Stomach (tissue), 9 donors: ENCODE measurements around the gene NTN4. TPM values are rescaled to one million over a fixed set of nuclear protein-coding genes. Genes with fewer than 3 reads are reported as not detected.

Experiments
- DNase-seq, 2 donors: peaks; one replicate each; pipeline versions ENCODE4 v3.0.0 to v3.0.0-alpha.2; 2013 to 2019
- H3K27ac ChIP-seq, 5 donors: fragments of 200-600 bp in 4 of 5; sonication (generic) in 4 of 5; one replicate each; pipeline ENCODE4 v1.5.1; 2013 to 2019; ENCODE audit warnings: mild to moderate bottlenecking in 1 of 5, moderate library complexity in 1 of 5
- H3K27me3 ChIP-seq, 3 donors: fragments of 200-600 bp; sonication (generic); one replicate each; pipeline ENCODE4 v1.5.1; 2017 to 2019; ENCODE audit warnings: mixed run types in 1 of 3
- H3K36me3 ChIP-seq, 4 donors: fragments of 200-600 bp; sonication (generic); 1 replicate in 3 of 4; 2 replicates in 1 of 4; pipeline ENCODE4 v1.5.1; 2016 to 2019
- H3K4me1 ChIP-seq, 4 donors: fragments of 200-600 bp; sonication (generic); one replicate each; pipeline ENCODE4 v1.5.1; 2016 to 2019
- H3K4me3 ChIP-seq, 4 donors: fragments of 200-600 bp; sonication (generic) in 3 of 4; one replicate each; pipeline ENCODE4 v1.5.1; 2016 to 2019; ENCODE audit warnings: mild to moderate bottlenecking in 1 of 4
- H3K9me3 ChIP-seq, 4 donors: fragments of 200-600 bp; sonication (generic); one replicate each; pipeline ENCODE4 v1.5.1; 2016 to 2019
- CTCF ChIP-seq, 7 experiments: fragments of 450-650 bp in 4 of 7; fragments of 200-600 bp in 3 of 7; sonication (generic) in 3 of 7; IDR thresholded peaks; one replicate each; pipeline ENCODE4 v1.5.1; 2016 to 2019; ENCODE audit warnings: antibody characterized with exemption in 7 of 7, control low read depth in 2 of 7, mild to moderate bottlenecking in 1 of 7
- EP300 ChIP-seq: sonication (generic); formaldehyde crosslinking; IDR thresholded peaks from one replicate; pipeline ENCODE4 v1.6.1; 2017; ENCODE audit warnings: antibody characterized with exemption
- POLR2A ChIP-seq, 4 donors: fragments of 450-650 bp; IDR thresholded peaks; one replicate each; pipeline ENCODE4 v1.6.1; 2016; ENCODE audit warnings: antibody characterized with exemption in 4 of 4, control low read depth in 2 of 4, mild to moderate bottlenecking in 1 of 4, moderate library complexity in 1 of 4
- POLR2AphosphoS5 ChIP-seq, 3 donors: sonication (generic); formaldehyde crosslinking; IDR thresholded peaks; one replicate each; pipeline ENCODE4 v1.6.1; 2016; ENCODE audit warnings: antibody characterized with exemption in 3 of 3
- WGBS, 5 donors: extraction: QIAGEN DNeasy Blood & Tissue Kit in 3 of 5; methylation state at CpG; one replicate each; pipeline versions ENCODE4 v1.1.5 to v1.1.7; 2013 to 2018; 5-methylcytosine and 5-hydroxymethylcytosine counted together
- intact Hi-C: fragments of 100-400 bp; cut with DNase I; formaldehyde crosslinking; loops from one replicate; pipeline ENCODE4 v1.15.1; 2023; ENCODE audit warnings: low total_unique reads
- polyA plus RNA-seq, 3 donors: library from polyadenylated mRNA; stranded (reverse); fragments of 200-250 nt; gene quantifications; one replicate each; pipeline ENCODE4 v1.2.3, GENCODE V29; 2013
- small RNA-seq, 4 donors: library from RNA; depleted of rRNA; stranded (forward); fragments of <200 nt; gene quantifications; one replicate each; pipeline ENCODE3, GENCODE V24; 2016
- total RNA-seq, 5 donors: library from RNA; depleted of rRNA; stranded (reverse); fragments of >200 nt; gene quantifications; one replicate each; pipeline versions ENCODE4 v1.1.0 to v1.2.3, GENCODE V29; 2014 to 2016
- donor health status: healthy with polysubstance abuse.
- donor health status: Bipolar disorder and iron deficiency.
- donor health status: healthy.

Gene NTN4
- total and polyA plus RNA-seq, 8 donors: 10.5 to 110 (median 37.0) TPM

DNA sequence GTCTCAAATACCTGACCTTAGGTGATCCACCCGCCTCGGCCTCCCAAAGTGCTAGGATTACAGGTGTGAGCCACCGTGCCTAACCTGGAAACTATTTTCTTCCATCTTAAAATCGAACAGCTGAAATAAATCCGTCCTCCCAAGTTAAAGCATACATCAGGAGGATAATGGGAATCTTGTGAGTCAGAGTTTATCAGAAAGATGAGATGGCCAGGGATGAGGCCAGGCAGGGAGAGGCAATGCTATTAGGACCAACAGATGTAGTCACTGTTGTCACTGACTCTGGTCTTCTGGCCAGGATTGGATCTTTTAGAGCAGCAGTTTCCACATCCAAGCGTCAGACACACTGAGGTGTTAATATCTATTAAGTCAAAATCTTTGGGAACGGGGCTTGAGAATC lies 177.5 kb downstream of the NTN4 start:
- no peaks in the 10 kb centered on the region for H3K36me3 ChIP-seq
- 95 to 97% (median 96%) methylated on average over 7 of the region's 7 CpGs for WGBS, 5 donors
- no peaks in the 10 kb centered on the region for H3K27me3 ChIP-seq
- intact Hi-C loops: no loop called here
- H3K27ac ChIP-seq: peak overlapping the region in 2 of 5 donors; percentile 71 to 80
- H3K4me1 ChIP-seq: peaks cover 10 to 22% (median 19%) of the 10 kb centered on the region in 4 donors
- no peak for TF ChIP-seq EP300
- no peak for TF ChIP-seq POLR2AphosphoS5 (IDR thresholded peaks at IDR 0.05)
- no peak for TF ChIP-seq POLR2A (IDR thresholded peaks at IDR 0.05)
- TF ChIP-seq CTCF (IDR thresholded peaks at IDR 0.05): no peak
- no peak overlapping the region for H3K4me3 ChIP-seq
- no peak for DNase-seq
- H3K9me3 ChIP-seq: no peaks in the 10 kb centered on the region

- peak overlapping the region; percentile 71 to 80 (median 74) for H3K27ac ChIP-seq
- no peak for TF ChIP-seq CTCF (IDR thresholded peaks at IDR 0.05)
- TF ChIP-seq EP300: no peak
- peak; percentile 12 to 89 (median 73) for TF ChIP-seq POLR2AphosphoS5 (IDR thresholded peaks at IDR 0.05)
- no peak for TF ChIP-seq POLR2A (IDR thresholded peaks at IDR 0.05)
- no peak overlapping the region for H3K4me3 ChIP-seq
- intact Hi-C loops: no loop called here
- 29 to 47% (median 40%) methylated on average over 2 of the region's 2 CpGs for WGBS, 5 donors
- DNase-seq: peak in 1 of 2 donors; percentile 86
- H3K9me3 ChIP-seq: no peaks in the 10 kb centered on the region
- peaks cover 10 to 31% (median 25%) of the 10 kb centered on the region in 4 donors for H3K4me1 ChIP-seq
- no peaks in the 10 kb centered on the region for H3K27me3 ChIP-seq
- no peaks in the 10 kb centered on the region for H3K36me3 ChIP-seq
Measured at GRCh38 chr12:95611676-95612309, 178.8 kb downstream of the NTN4 start.

GRCh38 chr12:95608252-95609033 lies 182.1 kb downstream of the NTN4 start:
- H3K27ac ChIP-seq: peak overlapping the region; percentile 69 to 81 (median 76)
- no peaks in the 10 kb centered on the region for H3K9me3 ChIP-seq
- DNase-seq: peak; percentile 85
- 25 to 53% (median 26%) methylated on average over 13 of the region's 13 CpGs for WGBS, 5 donors
- no peaks in the 10 kb centered on the region for H3K36me3 ChIP-seq
- H3K4me1 ChIP-seq: peaks cover 13 to 36% (median 23%) of the 10 kb centered on the region in 4 donors
- no peaks in the 10 kb centered on the region for H3K27me3 ChIP-seq
- H3K4me3 ChIP-seq: no peak overlapping the region
- TF ChIP-seq EP300 (no peak), CTCF (IDR thresholded peaks at IDR 0.05) (no peak), POLR2AphosphoS5 (IDR thresholded peaks at IDR 0.05) (peak in 2 of 3 donors; percentile 26 to 81)
- intact Hi-C loops: no loop called here

Small RNA genes within 50 kb of the gene (small RNA-seq; reads per million reads assigned to genes)
- 0 reads per million in 4 donors for gene RF00019
- gene RNU6-247P: 0 reads per million in 4 donors

Other genes starting within 250 kb of the NTN4 start
- gene USP44, start 239.3 kb downstream of the NTN4 start, total RNA-seq: 1 to 10 TPM in 1 of 5 donors, under 1 TPM in 2, not detected in 2; under 0.01 to 2.6 (median 0.43) TPM
- gene USP44, start 239.3 kb downstream of the NTN4 start, polyA plus RNA-seq: under 1 TPM; 0.19 to 0.61 (median 0.28) TPM
- 10 to 100 TPM in 3 of 5 donors, not detected in 2; 10.9 to 34.8 (median 22.4) TPM for gene SNRPF, start 68.2 kb upstream of the NTN4 start, total RNA-seq
- gene SNRPF, start 68.2 kb upstream of the NTN4 start, polyA plus RNA-seq: 10 to 100 TPM; 27.5 to 55.4 (median 44.1) TPM
- not detected for gene CCDC38, start 151.8 kb upstream of the NTN4 start, total RNA-seq
- gene CCDC38, start 151.8 kb upstream of the NTN4 start, polyA plus RNA-seq: not detected
- gene AMDHD1, start 152.6 kb upstream of the NTN4 start, total RNA-seq: not detected
- gene AMDHD1, start 152.6 kb upstream of the NTN4 start, polyA plus RNA-seq: under 1 TPM in 2 of 3 donors, not detected in 1; 0.23 to 0.37 TPM
- 10 to 100 TPM in 1 of 5 donors, 1 to 10 TPM in 1, under 1 TPM in 1, not detected in 2; 0.89 to 85.8 (median 2.8) TPM for gene HAL, start 205.6 kb upstream of the NTN4 start, total RNA-seq
- gene HAL, start 205.6 kb upstream of the NTN4 start, polyA plus RNA-seq: under 1 TPM in 1 of 3 donors, not detected in 2; 0.23 TPM
- gene LTA4H, start 244.8 kb upstream of the NTN4 start, total RNA-seq: 10 to 100 TPM; 22.6 to 91.5 (median 73.6) TPM
- 10 to 100 TPM; 38.2 to 62.6 (median 51.6) TPM for gene LTA4H, start 244.8 kb upstream of the NTN4 start, polyA plus RNA-seq